DND-41 (cell line): ENCODE results near the gene MCM10.
"Not testable (repeated sequence)": the region's sequence is repeated elsewhere in the genome, so short reads cannot be mapped to it uniquely, and the experiment has no call there.

ENCODE experiments used
- ATAC-seq: fragments of 200-7000 bp; cut with Tn5 transposase; 3 replicates; pipeline ENCODE4 v1.9.1; 2021; ENCODE audit warnings: low read depth; ENCODE audit not compliant: insufficient read depth
- DNase-seq: peaks from one replicate; pipeline ENCODE4 v3.0.0-alpha.2; 2020
- H2AFZ ChIP-seq: 2 replicates; pipeline ENCODE4 v1.6.0; 2012; ENCODE audit warnings: low read depth, low read length
- H3K27ac ChIP-seq: 2 replicates; pipeline ENCODE4 v1.5.1; 2012; ENCODE audit warnings: low read length, inconsistent platforms
- H3K27me3 ChIP-seq: fragments of 200-600 bp; sonication (generic); 2 replicates; pipeline ENCODE4 v1.6.0; 2012; ENCODE audit warnings: low read length, mild to moderate bottlenecking, inconsistent platforms; ENCODE audit not compliant: insufficient read depth, poor library complexity
- H3K36me3 ChIP-seq: 2 replicates; pipeline ENCODE4 v1.5.1; 2012; ENCODE audit warnings: low read length, inconsistent platforms; ENCODE audit not compliant: insufficient read depth
- H3K4me1 ChIP-seq: 2 replicates; pipeline ENCODE4 v1.5.1; 2012; ENCODE audit warnings: mild to moderate bottlenecking, low read length; ENCODE audit not compliant: insufficient read depth
- H3K4me2 ChIP-seq: 2 replicates; pipeline ENCODE4 v1.6.0; 2012; ENCODE audit warnings: mild to moderate bottlenecking, moderate library complexity, low read length, inconsistent platforms; ENCODE audit not compliant: insufficient read depth
- H3K4me3 ChIP-seq, 2 experiments: fragments of 200-600 bp in 1 of 2; shearing (Covaris generic) in 1 of 2; 2 replicates each; pipeline ENCODE4 v1.5.1; 2012 to 2016; ENCODE audit warnings: inconsistent platforms in 2 of 2, low read length in 2 of 2, mild to moderate bottlenecking in 2 of 2, low read depth in 1 of 2, moderate library complexity in 1 of 2
- H3K79me2 ChIP-seq: 2 replicates; pipeline ENCODE4 v1.6.0; 2012; ENCODE audit warnings: low read length, inconsistent platforms; ENCODE audit not compliant: insufficient read depth
- H3K9ac ChIP-seq: 2 replicates; pipeline ENCODE4 v1.6.0; 2012; ENCODE audit warnings: low read depth, mild to moderate bottlenecking, inconsistent platforms, low read length, moderate library complexity
- H3K9me3 ChIP-seq: 2 replicates; pipeline ENCODE4 v1.5.1; 2012; ENCODE audit warnings: low read length, moderate library complexity, mild to moderate bottlenecking, inconsistent platforms; ENCODE audit not compliant: insufficient read depth, severe bottlenecking
- H4K20me1 ChIP-seq: 2 replicates; pipeline ENCODE4 v1.6.0; 2012; ENCODE audit warnings: low read length; ENCODE audit not compliant: insufficient read depth
- EZH2 ChIP-seq: IDR thresholded peaks from 3 replicates; pipeline ENCODE4 v1.6.1; 2012; ENCODE audit warnings: borderline replicate concordance, low read depth, mild to moderate bottlenecking, moderate library complexity, low read length, inconsistent platforms; ENCODE audit not compliant: severe bottlenecking
- TF ChIP-seq, protein P1 (sequence below): IDR thresholded peaks from 2 replicates; pipeline ENCODE4 v1.5.1; 2012; ENCODE audit warnings: borderline replicate concordance, low read length, moderate library complexity, mild to moderate bottlenecking; ENCODE audit not compliant: poor library complexity, severe bottlenecking; ENCODE audit errors: extremely low read depth

MCM10 gene

DNA sequence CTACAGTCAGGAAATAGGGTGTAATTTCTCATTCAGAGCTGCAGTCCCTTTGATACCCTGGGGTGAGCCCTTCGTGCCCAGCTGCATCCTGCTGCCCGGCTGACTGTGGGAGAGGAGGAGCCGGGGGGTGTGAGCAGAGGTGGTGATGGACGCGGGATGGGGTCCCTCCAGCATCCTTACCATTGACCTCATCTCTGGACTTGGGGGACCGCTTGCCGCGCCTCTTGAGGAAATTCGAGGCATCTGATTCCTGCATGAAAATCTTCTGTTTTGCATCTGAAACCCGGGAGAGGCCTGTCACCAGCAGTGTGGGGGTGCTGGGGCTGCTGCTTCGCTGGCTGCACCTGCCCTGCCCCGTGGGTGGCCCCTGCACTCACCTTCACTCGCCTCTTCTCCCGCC is 72.0 kb downstream of the MCM10 start:
- Histone ChIP-seq H3K27me3 (no peaks in the 10 kb centered on the region), H3K4me1 (no peaks in the 10 kb centered on the region), H3K9me3 (no peaks in the 10 kb centered on the region), H2AFZ (no peak overlapping the region), H3K4me2 (no peak overlapping the region), H4K20me1 (no peaks in the 10 kb centered on the region), H3K79me2 (no peaks in the 10 kb centered on the region), H3K4me3 (no peak overlapping the region), H3K9ac (no peak overlapping the region), H3K27ac (no peak overlapping the region), H3K36me3 (no peaks in the 10 kb centered on the region)
- no peak for DNase-seq
- no peak for TF ChIP-seq EZH2
- TF ChIP-seq, protein P1, sequence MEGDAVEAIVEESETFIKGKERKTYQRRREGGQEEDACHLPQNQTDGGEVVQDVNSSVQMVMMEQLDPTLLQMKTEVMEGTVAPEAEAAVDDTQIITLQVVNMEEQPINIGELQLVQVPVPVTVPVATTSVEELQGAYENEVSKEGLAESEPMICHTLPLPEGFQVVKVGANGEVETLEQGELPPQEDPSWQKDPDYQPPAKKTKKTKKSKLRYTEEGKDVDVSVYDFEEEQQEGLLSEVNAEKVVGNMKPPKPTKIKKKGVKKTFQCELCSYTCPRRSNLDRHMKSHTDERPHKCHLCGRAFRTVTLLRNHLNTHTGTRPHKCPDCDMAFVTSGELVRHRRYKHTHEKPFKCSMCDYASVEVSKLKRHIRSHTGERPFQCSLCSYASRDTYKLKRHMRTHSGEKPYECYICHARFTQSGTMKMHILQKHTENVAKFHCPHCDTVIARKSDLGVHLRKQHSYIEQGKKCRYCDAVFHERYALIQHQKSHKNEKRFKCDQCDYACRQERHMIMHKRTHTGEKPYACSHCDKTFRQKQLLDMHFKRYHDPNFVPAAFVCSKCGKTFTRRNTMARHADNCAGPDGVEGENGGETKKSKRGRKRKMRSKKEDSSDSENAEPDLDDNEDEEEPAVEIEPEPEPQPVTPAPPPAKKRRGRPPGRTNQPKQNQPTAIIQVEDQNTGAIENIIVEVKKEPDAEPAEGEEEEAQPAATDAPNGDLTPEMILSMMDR = no peak
- no peak for ATAC-seq

DNA sequence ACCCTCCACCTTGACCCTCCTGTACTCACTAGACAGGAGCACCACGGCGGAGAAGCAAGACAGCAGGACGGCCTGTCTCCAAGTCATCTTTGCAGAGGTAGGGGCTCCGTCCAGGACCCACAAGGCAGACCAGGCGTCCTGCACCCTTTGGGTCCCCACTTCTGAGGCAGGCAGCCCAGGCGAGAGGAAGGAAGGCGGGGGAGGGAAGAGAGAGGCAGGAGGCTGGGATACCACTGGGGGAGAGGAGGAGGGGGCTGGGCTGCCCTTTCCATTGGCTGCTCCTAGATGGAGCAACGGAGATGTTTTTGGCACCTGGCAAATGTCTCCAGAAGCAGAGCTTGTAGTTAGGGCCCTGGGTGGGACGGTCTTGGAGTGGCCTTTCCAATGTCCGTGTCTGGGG is 72.8 kb downstream of the MCM10 start, which contains the start of gene UCMA:
TSS of gene UCMA (minus strand) at position 203 of the 400 bp plus-strand sequence. CDS start at position 87, 116 bp downstream.
- Histone ChIP-seq H2AFZ (no peak within 1 kb of the TSS), H3K27ac (no peak within 1 kb of the TSS), H3K36me3 (no peaks in the 10 kb centered on the region), H3K9ac (no peak within 1 kb of the TSS), H3K79me2 (no peaks in the 10 kb centered on the region), H3K27me3 (no peaks in the 10 kb centered on the region), H3K4me1 (no peaks in the 10 kb centered on the region), H3K4me3 (no peak within 1 kb of the TSS), H3K4me2 (no peak within 1 kb of the TSS), H4K20me1 (no peaks in the 10 kb centered on the region), H3K9me3 (no peaks in the 10 kb centered on the region)
- no peak for TF ChIP-seq EZH2
- TF ChIP-seq, protein P1 = no peak
- DNase-seq (no peak), ATAC-seq (no peak)

- H3K36me3 ChIP-seq, H2AFZ ChIP-seq, H3K27me3 ChIP-seq, H3K4me2 ChIP-seq, H4K20me1 ChIP-seq, H3K4me3 ChIP-seq, H3K9me3 ChIP-seq, H3K27ac ChIP-seq, H3K79me2 ChIP-seq, H3K4me1 ChIP-seq, ATAC-seq, H3K9ac ChIP-seq, DNase-seq: not testable (repeated sequence)
These were observed 73.4 kb downstream of the MCM10 start for GRCh38 chr10:13234736-13235135.

DNA sequence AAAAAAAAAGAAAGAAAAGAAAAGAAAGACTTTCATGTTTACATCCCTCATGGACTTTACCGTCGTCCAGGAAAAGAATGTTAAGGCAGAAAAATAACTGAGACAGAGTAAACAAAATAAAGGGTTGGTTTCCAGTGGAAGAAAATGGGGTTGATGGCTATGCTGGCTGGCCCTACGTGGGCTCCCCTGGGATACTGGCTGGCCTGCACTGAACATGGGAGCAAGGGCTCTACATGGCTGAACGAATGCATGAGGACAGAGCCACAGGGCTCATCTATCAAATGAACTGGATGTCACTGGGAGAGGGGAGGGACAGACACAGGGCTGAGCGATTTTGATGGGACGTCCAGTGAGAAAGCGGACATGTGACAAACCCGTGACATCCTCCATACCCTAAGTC is 75.3 kb downstream of the MCM10 start:
- no peaks in the 10 kb centered on the region for H4K20me1 ChIP-seq
- ATAC-seq = no peak
- no peak for DNase-seq
- H3K9ac ChIP-seq = no peak overlapping the region
- no peaks in the 10 kb centered on the region for H3K79me2 ChIP-seq
- no peaks in the 10 kb centered on the region for H3K9me3 ChIP-seq
- no peak overlapping the region for H2AFZ ChIP-seq
- H3K4me3 ChIP-seq = no peak overlapping the region
- H3K27me3 ChIP-seq = no peaks in the 10 kb centered on the region
- H3K36me3 ChIP-seq = no peaks in the 10 kb centered on the region
- H3K27ac ChIP-seq = no peak overlapping the region
- no peaks in the 10 kb centered on the region for H3K4me1 ChIP-seq
- TF ChIP-seq, protein P1 = no peak
- TF ChIP-seq EZH2 = no peak
- H3K4me2 ChIP-seq = no peak overlapping the region
